Measurements from ENCODE around the gene MTMR3.

Gene MTMR3

DNA sequence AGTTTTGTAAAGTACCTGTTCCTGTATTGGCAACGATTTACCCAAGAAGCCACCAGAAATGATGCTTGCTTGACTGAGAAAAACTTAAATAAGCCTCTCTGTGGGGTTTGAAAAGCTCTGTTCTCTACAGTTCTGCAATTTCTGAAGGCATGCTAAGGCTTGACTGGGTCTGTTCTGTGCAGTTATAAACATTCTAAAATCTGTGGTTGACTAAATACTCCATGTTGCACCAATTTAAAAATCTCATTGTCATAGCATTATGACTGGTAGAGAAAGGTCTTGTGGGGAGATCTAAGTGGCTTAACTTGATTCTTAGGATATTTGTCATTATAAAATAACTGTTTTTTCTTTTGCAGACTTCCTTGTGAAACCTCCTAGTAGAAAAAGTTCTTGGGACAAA is 73.7 kb downstream of the MTMR3 start:
- no peak overlapping the region for H3K27ac Mint-ChIP-seq
- H3K4me1 Mint-ChIP-seq = no peaks in the 10 kb centered on the region
- peaks cover 4% of the 10 kb centered on the region for H3K36me3 Mint-ChIP-seq (ENCODE audit: low read depth)
- TF ChIP-seq, protein P1, sequence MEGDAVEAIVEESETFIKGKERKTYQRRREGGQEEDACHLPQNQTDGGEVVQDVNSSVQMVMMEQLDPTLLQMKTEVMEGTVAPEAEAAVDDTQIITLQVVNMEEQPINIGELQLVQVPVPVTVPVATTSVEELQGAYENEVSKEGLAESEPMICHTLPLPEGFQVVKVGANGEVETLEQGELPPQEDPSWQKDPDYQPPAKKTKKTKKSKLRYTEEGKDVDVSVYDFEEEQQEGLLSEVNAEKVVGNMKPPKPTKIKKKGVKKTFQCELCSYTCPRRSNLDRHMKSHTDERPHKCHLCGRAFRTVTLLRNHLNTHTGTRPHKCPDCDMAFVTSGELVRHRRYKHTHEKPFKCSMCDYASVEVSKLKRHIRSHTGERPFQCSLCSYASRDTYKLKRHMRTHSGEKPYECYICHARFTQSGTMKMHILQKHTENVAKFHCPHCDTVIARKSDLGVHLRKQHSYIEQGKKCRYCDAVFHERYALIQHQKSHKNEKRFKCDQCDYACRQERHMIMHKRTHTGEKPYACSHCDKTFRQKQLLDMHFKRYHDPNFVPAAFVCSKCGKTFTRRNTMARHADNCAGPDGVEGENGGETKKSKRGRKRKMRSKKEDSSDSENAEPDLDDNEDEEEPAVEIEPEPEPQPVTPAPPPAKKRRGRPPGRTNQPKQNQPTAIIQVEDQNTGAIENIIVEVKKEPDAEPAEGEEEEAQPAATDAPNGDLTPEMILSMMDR (IDR thresholded peaks at IDR 0.05; ENCODE audit: unreplicated experiment in 3 of 3) = no peak
- no peaks in the 10 kb centered on the region for H3K9me3 Mint-ChIP-seq
- H3K4me3 Mint-ChIP-seq = no peak overlapping the region
- no peaks in the 10 kb centered on the region for H3K27me3 Mint-ChIP-seq (ENCODE audit: low read depth)

DNA sequence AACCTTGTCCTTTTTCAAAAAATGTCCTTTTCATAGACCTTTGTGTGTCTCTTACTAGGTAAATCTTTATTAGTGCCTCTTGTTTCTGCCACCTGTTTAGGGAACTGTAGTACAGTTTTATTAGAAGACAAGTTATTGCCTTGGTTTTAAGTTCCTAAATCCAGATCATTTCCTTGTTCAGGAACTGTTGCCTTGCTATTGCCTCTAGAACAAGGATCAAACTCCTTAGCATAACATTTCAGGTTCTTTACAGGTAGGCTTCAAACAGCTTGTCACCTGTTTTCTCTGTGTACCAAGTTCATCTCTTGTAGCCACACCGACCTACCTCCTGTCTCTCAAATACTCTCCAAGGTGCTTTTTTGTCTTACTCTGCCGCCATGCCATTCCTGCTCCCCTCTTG is 75.2 kb downstream of the MTMR3 start:
- Mint-ChIP-seq H3K4me3 (no peak overlapping the region), H3K9me3 (no peaks in the 10 kb centered on the region), H3K27ac (no peak overlapping the region), H3K4me1 (no peaks in the 10 kb centered on the region), H3K36me3 (ENCODE audit: low read depth) (peaks cover 4% of the 10 kb centered on the region), H3K27me3 (ENCODE audit: low read depth) (no peaks in the 10 kb centered on the region)
- TF ChIP-seq, protein P1 (IDR thresholded peaks at IDR 0.05; ENCODE audit: unreplicated experiment in 3 of 3) = no peak

DNA sequence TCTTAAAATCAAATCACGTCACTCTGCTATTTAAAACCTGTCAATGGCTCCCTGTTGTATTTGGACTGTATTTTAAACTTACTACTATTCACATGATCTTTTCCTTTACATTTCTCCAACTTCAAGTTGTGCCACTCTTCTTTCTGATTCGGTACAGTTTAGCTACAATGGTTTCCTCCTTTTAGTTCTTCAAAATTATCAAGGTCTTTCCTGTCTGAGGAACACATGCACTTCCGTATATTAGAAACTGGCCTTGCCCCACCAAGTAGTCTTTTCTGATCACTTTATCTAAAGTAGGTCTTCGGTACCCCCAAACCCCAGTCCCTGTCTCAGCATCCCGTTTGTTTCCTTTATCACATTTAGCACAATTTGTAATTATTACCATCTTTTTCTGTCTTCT is 81.8 kb downstream of the MTMR3 start:
- Mint-ChIP-seq H3K36me3 (ENCODE audit: low read depth) (no peaks in the 10 kb centered on the region), H3K4me1 (no peaks in the 10 kb centered on the region), H3K9me3 (no peaks in the 10 kb centered on the region), H3K27ac (no peak overlapping the region), H3K27me3 (ENCODE audit: low read depth) (no peaks in the 10 kb centered on the region), H3K4me3 (no peak overlapping the region)
- TF ChIP-seq, protein P1 (IDR thresholded peaks at IDR 0.05; ENCODE audit: unreplicated experiment in 3 of 3) = no peak

DNA sequence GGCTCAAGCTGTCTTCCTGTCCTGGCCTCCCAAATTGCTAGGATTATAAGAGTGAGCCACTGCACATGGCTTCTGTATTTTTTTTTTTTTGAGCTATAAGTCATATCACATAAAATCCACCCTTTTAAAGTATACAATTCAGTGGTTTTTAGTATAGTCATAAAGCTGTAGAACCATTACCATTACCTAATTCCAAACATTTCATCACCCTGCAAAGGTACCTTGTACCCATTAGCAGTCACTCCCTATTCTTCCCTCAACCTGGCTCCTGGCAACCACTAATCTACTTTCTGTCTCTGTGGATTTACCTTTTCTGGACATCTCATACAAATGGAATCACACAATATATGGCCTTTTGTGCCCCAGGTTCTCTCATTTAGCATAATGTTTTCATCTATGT is 84.5 kb downstream of the MTMR3 start:
- no peak overlapping the region for H3K4me3 Mint-ChIP-seq
- TF ChIP-seq, protein P1 (IDR thresholded peaks at IDR 0.05; ENCODE audit: unreplicated experiment in 3 of 3) = no peak

DNA sequence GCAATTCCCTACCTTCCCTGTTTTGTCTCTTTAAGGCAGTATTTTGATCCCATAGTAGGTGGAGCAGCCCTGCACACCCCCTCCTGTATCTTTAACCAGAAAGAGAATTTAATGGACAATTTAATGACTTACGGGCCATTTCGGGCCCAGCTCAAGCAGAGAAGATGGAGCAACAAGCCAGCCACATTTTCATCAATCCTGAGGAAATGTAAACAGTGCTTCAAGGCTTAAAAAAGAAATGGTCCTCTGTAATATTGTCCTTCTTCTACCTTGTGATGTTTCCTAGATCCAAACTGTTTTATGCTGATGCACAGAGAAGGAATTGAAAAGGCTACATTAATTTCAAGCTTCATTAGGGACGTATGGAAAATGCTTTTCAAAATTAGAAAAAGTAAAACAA is 88.6 kb downstream of the MTMR3 start:
- no peak overlapping the region for H3K4me3 Mint-ChIP-seq
- peaks cover 17% of the 10 kb centered on the region for H3K36me3 Mint-ChIP-seq (ENCODE audit: low read depth)
- TF ChIP-seq, protein P1 (IDR thresholded peaks at IDR 0.05; ENCODE audit: unreplicated experiment in 3 of 3) = no peak
- no peaks in the 10 kb centered on the region for H3K27me3 Mint-ChIP-seq (ENCODE audit: low read depth)
- no peaks in the 10 kb centered on the region for H3K4me1 Mint-ChIP-seq
- peak overlapping the region in 1 of 3 experiments; percentile 37 for H3K27ac Mint-ChIP-seq
- no peaks in the 10 kb centered on the region for H3K9me3 Mint-ChIP-seq

More for the DNA sequence above, 84.5 kb downstream of the MTMR3 start:
- Mint-ChIP-seq H3K4me1 (no peaks in the 10 kb centered on the region), H3K9me3 (no peaks in the 10 kb centered on the region), H3K27me3 (ENCODE audit: low read depth) (no peaks in the 10 kb centered on the region), H3K36me3 (ENCODE audit: low read depth) (peaks cover 3% of the 10 kb centered on the region), H3K27ac (no peak overlapping the region)

DNA sequence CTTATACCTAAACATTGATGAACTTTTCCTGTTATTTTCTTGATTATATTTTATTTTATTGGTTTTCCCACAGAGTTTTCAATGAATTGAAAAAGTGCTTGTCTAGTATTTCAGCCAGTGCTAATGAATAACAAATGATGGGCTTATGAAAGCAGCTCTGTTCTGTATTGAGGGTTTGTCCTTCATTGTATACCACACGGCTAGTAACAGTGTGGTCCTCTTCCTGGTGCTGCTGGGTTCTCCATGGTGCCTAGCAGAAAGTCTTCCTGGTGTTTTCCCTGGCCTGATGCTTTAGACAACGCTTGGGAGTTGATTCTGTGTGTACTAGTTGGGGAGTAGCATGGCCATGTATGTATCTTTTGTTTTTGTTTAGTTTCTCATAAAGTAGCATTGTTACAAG is 89.1 kb downstream of the MTMR3 start:
- no peak overlapping the region for H3K27ac Mint-ChIP-seq

More for the DNA sequence above, 89.1 kb downstream of the MTMR3 start:
- TF ChIP-seq, protein P1 (IDR thresholded peaks at IDR 0.05; ENCODE audit: unreplicated experiment in 3 of 3) = no peak
- Mint-ChIP-seq H3K4me3 (no peak overlapping the region), H3K27me3 (ENCODE audit: low read depth) (no peaks in the 10 kb centered on the region), H3K4me1 (no peaks in the 10 kb centered on the region), H3K36me3 (ENCODE audit: low read depth) (peaks cover 17% of the 10 kb centered on the region), H3K9me3 (no peaks in the 10 kb centered on the region)
